Thymus (tissue), 11 donors: ENCODE data around the gene SETBP1. TPM values are rescaled to one million over a fixed set of nuclear protein-coding genes. Genes with fewer than 3 reads are reported as not detected.

ENCODE experiments used
- DNase-seq, 9 donors: peaks; one replicate each; pipeline ENCODE4 v3.0.0-alpha.2; 2013; ENCODE audit warnings: low spot score in 9 of 9, low read depth in 6 of 9, missing footprints in 1 of 9
- H3K27ac ChIP-seq, 2 donors: one replicate each; pipeline ENCODE4 v1.5.1; 2013; ENCODE audit warnings: control low read depth in 1 of 2, low read depth in 1 of 2, low read length in 1 of 2, mild to moderate bottlenecking in 1 of 2, moderate library complexity in 1 of 2
- H3K27me3 ChIP-seq, 2 donors: one replicate each; pipeline ENCODE4 v1.5.1; 2013; ENCODE audit warnings: low read length in 1 of 2; ENCODE audit not compliant: control insufficient read depth in 2 of 2, insufficient read depth in 1 of 2
- H3K36me3 ChIP-seq, 2 donors: one replicate each; pipeline ENCODE4 v1.5.1; 2013; ENCODE audit warnings: low read length in 1 of 2, mild to moderate bottlenecking in 1 of 2, moderate library complexity in 1 of 2; ENCODE audit not compliant: control insufficient read depth in 2 of 2, insufficient read depth in 2 of 2
- H3K4me1 ChIP-seq, 2 donors: one replicate each; pipeline ENCODE4 v1.5.1; 2013; ENCODE audit warnings: low read length in 2 of 2; ENCODE audit not compliant: control insufficient read depth in 2 of 2, insufficient read depth in 2 of 2
- H3K4me3 ChIP-seq, 2 donors: one replicate each; pipeline ENCODE4 v1.5.1; 2013; ENCODE audit warnings: low read length in 2 of 2, control low read depth in 1 of 2, mild to moderate bottlenecking in 1 of 2
- H3K9me3 ChIP-seq, 2 donors: one replicate each; pipeline ENCODE4 v1.5.1; 2013; ENCODE audit warnings: low read length in 1 of 2, mild to moderate bottlenecking in 1 of 2; ENCODE audit not compliant: control insufficient read depth in 2 of 2, insufficient read depth in 1 of 2
- whole genome bisulfite sequencing: extraction: QIAGEN DNeasy Blood & Tissue Kit; methylation state at CpG from one replicate; pipeline ENCODE4 v1.1.7; 2013; 5-methylcytosine and 5-hydroxymethylcytosine counted together
- polyA plus RNA-seq: library from polyadenylated mRNA; stranded (reverse); fragments of 200-250 nt; gene quantifications from one replicate; pipeline ENCODE4 v1.2.3, GENCODE V29; 2013
- total RNA-seq: library from RNA; stranded (reverse); fragments of 120-200 nt; gene quantifications from one replicate; pipeline ENCODE4 v1.2.4, GENCODE V29; 2013
- donor health status: healthy.

SETBP1 gene
- total and polyA plus RNA-seq, 2 donors = 3.3 to 8.5 TPM

DNA sequence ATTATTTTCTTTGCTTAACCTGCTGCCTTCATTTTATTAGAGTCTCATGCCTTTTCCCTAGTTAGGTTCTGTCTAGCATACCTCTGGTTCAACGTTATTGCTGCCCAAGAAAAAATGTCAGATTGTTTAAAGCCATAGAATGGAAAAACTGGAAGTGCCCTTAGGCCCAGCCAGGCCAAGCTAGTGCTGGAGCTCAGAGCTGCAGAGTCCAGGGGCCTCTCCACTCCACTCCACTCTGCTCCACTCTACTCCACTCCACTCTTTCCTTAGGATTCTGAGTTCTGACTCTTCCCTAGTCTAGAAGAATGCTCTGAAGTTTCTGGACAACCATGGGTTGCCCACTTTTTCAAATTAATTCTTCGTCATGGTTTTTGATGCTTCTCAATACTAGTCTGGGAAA, 155.6 kb downstream of the SETBP1 start:
- Histone ChIP-seq H3K4me1 (peaks cover 3 to 20% of the 10 kb centered on the region in 2 donors), H3K27ac (no peak overlapping the region), H3K36me3 (no peaks in the 10 kb centered on the region), H3K9me3 (no peaks in the 10 kb centered on the region), H3K27me3 (no peaks in the 10 kb centered on the region), H3K4me3 (no peak overlapping the region)
- 96% methylated on average over 2 of the region's 2 CpGs for WGBS
- no peak for DNase-seq

DNA sequence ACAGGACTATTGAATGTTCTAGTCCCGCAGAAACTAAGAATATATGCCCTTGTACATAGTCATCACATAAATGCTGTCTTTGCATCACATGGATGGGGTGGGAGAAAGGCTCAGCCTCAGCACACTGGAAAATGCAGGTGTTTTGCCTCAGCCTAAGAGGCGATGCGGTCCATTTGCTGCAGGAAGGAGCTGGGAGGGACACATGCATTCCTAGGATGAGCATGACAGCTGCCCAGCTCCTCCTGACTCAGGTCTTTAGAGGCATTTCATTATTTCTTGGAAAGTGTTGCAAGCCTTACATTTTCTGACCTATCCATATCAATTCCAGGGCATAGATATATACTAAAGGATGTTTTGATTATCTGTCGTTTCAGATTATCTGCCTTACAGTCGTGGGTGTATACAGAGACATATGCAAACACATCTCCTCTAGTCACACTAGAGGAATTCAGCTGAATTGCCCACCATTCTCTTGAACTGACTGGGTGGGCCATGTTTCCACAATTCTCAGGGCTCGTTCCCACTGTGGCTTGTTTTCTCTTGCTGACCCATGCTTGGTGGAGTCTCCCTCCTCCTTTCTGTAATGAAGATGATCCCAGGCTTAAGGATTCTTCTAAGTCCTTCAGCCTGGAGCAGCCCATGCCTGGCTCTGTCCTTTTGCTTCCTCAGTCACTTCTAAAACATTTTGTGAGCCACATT, 156.9 kb downstream of the SETBP1 start:
- H3K4me3 ChIP-seq = no peak overlapping the region
- WGBS = 92% methylated on average over 6 of the region's 6 CpGs
- DNase-seq = no peak
- no peaks in the 10 kb centered on the region for H3K27me3 ChIP-seq
- no peak overlapping the region for H3K27ac ChIP-seq
- H3K36me3 ChIP-seq = no peaks in the 10 kb centered on the region
- H3K9me3 ChIP-seq = no peaks in the 10 kb centered on the region
- H3K4me1 ChIP-seq = peaks cover 3 to 20% of the 10 kb centered on the region in 2 donors

DNA sequence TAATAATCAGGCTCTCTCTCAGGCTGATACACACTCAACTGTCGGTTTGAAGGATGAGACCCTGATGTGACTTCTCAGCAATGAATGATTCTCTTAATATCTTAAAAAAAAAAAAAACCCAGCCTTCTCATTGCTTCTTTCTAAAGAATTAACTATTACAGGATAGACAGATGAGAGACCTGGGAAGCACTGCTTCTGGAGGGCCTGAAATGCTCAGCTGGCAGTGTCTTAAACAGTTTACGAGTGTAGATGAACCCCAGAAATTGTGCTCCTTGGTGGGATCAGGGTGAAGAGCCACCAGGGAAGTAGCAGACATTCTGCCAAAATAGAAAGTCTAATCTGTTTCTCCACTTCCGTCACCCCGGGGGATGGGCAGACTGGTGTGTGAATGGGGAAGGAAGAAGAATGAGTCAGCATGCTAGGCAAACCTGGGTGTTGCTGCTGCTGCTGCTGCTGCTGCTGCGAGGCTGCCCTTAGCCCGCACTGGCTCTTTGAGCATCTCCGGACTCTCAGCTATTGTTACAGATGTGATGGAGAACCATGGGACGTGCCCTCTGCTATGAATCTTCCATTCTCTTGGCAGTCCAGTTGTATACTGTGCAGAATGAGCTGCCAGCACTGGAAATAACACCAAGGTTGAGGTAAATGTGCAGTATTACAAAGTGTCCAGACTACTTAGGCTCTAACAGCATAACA, 158.4 kb downstream of the SETBP1 start:
- H3K27me3 ChIP-seq = no peaks in the 10 kb centered on the region
- no peaks in the 10 kb centered on the region for H3K9me3 ChIP-seq
- H3K27ac ChIP-seq = no peak overlapping the region
- H3K36me3 ChIP-seq = no peaks in the 10 kb centered on the region
- H3K4me3 ChIP-seq = no peak overlapping the region
- WGBS = 12% methylated on average over 8 of the region's 8 CpGs
- DNase-seq = peak; percentile 30 to 83 (median 51)
- peaks cover 3 to 20% of the 10 kb centered on the region in 2 donors for H3K4me1 ChIP-seq

DNA sequence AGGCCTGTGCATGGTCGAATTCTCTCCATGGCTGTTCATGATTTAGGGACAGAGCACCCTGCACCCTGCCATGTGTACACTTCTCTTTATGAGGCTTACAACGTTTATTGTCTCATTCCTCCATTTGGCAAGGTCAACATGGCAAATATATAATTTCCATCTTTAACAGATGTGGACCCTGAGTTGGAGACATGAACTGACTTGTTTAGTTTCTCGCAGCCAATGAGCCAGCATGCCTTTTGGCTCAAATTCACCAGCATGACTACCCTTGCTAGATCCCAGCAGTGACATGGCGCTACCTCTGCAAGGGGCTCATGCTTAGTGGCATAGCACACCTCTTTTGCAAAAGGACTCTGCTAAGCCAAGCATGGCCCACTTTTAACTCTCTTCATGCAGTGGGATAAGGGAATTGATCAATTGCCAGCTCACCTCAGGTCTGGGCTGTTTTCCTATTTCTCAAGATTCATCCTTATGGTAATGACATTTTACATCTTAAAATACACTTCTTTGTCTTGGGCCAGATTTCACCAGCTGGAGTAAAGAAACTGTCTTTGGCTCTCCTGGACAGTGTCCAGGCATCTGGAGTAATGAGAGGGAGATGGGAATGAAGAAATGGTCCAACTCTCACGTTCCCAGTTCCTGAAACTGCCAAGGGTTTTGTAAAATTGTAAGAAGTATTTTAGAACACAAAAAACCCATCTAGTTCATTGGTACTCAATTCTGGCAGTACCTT, 159.5 kb downstream of the SETBP1 start:
- WGBS = 94% methylated on average over 5 of the region's 5 CpGs
- H3K27me3 ChIP-seq = no peaks in the 10 kb centered on the region

DNA sequence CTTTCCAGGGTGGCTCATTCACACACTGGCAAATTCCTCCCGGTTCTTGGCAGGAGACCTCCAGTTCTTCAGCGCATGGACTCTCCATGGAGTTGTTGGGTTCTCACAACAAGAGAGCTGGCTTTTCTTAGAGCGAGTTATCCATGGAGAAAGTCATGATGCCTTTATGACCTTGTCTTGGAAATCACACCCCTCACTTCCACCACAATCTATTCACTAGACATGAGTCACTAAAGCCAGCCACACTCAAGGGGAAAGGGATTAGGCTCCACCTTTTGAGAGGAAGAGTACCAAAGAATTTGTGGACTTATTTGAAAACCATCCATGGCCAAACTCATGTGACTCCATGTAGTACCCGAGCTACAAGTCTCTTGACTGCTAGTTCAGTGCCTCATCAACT, 160.5 kb downstream of the SETBP1 start:
- 83% methylated on average over 4 of the region's 4 CpGs for WGBS
- H3K27me3 ChIP-seq = no peaks in the 10 kb centered on the region
- no peak overlapping the region for H3K27ac ChIP-seq
- no peak overlapping the region for H3K4me3 ChIP-seq
- no peak for DNase-seq
- peaks cover 3 to 14% of the 10 kb centered on the region in 2 donors for H3K4me1 ChIP-seq
- no peaks in the 10 kb centered on the region for H3K36me3 ChIP-seq
- H3K9me3 ChIP-seq = peaks cover 0 to 3% of the 10 kb centered on the region in 2 donors

More for the DNA sequence above, 159.5 kb downstream of the SETBP1 start:
- Histone ChIP-seq H3K9me3 (peaks cover 0 to 3% of the 10 kb centered on the region in 2 donors), H3K4me1 (peaks cover 3 to 14% of the 10 kb centered on the region in 2 donors), H3K27ac (no peak overlapping the region), H3K36me3 (no peaks in the 10 kb centered on the region), H3K4me3 (no peak overlapping the region)
- no peak for DNase-seq

DNA sequence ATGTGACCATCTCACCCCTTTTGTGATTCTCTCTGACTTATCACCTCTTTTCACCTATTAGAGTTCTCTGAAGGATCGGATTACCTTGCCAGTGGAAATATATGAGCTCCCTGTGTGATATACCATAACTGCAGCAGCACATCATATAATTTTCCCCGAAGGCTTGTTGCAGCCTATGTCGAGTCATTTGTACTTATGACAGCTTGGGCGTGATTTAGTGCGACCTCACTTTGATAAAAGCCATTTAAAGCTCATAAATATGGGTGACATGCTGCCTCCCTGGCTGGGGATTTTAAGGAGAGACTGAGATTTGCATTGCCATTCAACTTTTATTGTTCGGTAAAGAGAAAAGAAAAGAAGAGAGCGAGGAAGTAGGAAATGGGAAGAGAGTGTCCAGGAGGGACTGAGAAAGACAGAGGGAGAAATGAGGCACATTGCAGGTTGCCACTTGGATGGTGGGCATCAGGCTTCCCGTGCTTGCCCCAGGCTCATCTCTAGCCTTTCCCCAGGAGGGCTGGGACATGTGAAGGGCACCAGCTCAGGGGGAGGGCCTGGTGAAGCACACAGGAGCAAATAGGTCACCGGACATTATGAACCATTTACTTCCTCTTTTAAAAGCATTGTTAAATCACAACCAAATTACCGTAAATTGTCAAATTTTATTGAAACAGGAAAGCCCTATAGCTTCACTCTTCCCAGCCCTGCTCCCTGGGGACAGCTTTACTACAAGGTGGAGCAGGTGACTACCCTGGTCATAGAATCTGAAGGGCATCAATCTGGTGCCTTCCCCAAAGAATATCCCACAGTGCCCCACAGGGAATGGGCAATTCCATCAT, 161.3 kb downstream of the SETBP1 start:
- WGBS = 91% methylated on average over 10 of the region's 10 CpGs
- H3K4me1 ChIP-seq = peaks cover 3 to 14% of the 10 kb centered on the region in 2 donors

DNA sequence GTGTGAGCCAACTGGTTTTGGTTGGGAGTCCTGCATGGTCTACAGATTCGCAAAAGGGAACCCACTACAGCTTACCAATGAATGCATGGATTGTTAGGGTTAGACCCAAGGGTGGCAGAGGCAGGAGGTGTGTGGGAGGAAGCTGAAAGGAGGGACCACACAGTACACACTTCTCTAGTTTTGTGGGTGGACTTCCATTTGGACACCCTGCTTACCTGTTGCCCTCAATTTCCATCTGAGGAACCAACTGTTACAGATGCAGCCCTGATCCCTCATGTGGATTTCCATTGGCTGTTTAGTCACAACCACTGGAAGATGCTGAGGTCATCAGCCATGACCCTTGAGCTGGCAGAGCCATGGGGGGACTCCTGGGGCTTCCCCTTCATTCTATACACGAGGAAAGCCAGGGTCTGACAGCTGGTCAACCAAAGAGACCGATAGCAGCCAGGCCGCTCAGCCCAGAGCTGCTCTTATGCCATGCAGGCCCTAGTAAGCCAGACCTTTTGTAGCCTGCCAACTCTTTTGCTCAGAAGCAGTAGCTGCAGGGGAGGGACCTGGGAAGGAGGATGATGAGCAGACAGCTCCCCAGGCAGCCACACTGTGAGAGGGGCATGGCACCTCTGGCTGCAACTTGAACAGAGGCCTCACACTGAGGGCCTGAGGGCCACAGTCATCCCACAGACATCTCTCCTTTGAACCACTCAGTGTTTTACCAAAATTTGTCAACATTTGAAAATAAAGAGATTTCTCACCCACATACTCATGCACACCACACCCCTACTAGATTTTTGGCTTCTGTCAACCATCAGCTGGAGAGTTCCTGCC, 162.1 kb downstream of the SETBP1 start:
- no peak for DNase-seq
- peaks cover 0 to 3% of the 10 kb centered on the region in 2 donors for H3K9me3 ChIP-seq
- H3K36me3 ChIP-seq = no peaks in the 10 kb centered on the region
- H3K4me3 ChIP-seq = no peak overlapping the region
- H3K27ac ChIP-seq = no peak overlapping the region
- H3K4me1 ChIP-seq = peaks cover 3 to 14% of the 10 kb centered on the region in 2 donors
- no peaks in the 10 kb centered on the region for H3K27me3 ChIP-seq
- 81% methylated on average over 4 of the region's 4 CpGs for WGBS

More for the DNA sequence above, 161.3 kb downstream of the SETBP1 start:
- DNase-seq = no peak
- Histone ChIP-seq H3K9me3 (peaks cover 0 to 3% of the 10 kb centered on the region in 2 donors), H3K27me3 (no peaks in the 10 kb centered on the region), H3K36me3 (no peaks in the 10 kb centered on the region), H3K27ac (no peak overlapping the region), H3K4me3 (no peak overlapping the region)

DNA sequence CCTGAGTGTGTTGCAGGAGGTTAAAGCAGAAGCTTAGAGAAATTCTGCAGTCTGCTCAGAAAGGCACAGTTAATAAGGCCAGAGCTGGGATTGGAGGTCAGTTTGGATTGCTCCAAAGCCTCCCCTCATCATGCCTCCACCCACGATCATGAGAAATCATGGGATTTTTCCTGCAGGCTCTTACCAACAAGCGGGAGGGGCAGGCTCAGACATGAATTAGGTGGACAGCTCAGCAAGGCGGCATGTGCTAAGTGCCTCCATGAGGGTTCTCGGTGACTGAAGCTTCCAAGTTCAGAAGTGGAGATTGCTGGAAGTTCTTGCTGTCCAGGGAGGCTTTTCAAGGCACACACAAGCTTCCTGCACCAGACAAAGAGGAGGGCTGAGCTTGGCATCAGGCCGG, 163.8 kb downstream of the SETBP1 start:
- no peaks in the 10 kb centered on the region for H3K36me3 ChIP-seq
- H3K27ac ChIP-seq = no peak overlapping the region
- DNase-seq = no peak
- no peaks in the 10 kb centered on the region for H3K27me3 ChIP-seq
- 88% methylated on average over 5 of the region's 5 CpGs for WGBS
- H3K4me1 ChIP-seq = peaks cover 0 to under 1% of the 10 kb centered on the region in 2 donors
- peaks cover 0 to 3% of the 10 kb centered on the region in 2 donors for H3K9me3 ChIP-seq
- no peak overlapping the region for H3K4me3 ChIP-seq
